HK-2 (cell line): Measurements from ENCODE around the gene UBE2E2.
A peak's percentile ranks its signal among the peaks of the same experiment; 100 is the strongest.

Experiments
- DNase-seq: peaks from one replicate; pipeline ENCODE4 v3.0.0-alpha.2; 2018; ENCODE audit not compliant: unreplicated experiment

The UBE2E2 gene

DNA sequence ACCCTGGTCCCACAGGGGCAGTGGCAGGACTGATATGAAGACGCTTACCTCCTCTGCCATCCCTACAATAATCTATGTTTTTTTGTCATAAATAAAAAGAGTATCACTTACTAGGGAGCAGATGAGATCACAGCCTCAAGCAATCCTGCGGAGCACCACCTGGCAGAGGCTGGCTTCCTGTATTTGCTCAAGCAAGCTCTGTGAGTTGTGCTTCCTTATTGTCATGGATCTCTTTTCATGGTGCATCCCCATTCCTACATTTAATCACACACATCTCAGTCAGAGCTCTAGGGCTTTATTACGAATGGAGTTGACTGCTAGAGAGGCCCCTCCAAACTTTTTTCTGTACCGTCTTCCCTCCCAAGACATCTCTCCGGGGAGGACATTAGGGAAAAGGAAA lies 186.0 kb downstream of the UBE2E2 start:
- DNase-seq = no peak

DNA sequence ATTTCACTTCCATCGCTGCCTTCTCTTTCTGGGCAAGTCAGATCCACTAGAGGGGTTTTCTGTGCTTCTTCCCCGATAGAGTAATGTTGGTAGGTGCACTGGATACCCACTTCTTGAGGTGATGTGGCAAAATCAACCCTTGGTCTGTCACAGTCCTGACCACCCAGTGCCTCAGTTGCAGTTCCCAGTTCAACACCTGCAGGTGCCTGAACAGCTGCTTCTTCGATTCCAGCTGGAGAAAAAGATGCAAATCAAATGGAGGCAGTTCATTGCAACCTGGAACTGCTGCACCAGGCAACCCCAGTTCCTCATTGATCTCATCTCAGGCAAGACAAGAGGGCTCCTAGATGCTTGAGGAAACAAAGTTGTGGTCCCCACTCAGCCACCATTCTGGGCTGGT lies 186.6 kb downstream of the UBE2E2 start:
- DNase-seq = no peak

DNA sequence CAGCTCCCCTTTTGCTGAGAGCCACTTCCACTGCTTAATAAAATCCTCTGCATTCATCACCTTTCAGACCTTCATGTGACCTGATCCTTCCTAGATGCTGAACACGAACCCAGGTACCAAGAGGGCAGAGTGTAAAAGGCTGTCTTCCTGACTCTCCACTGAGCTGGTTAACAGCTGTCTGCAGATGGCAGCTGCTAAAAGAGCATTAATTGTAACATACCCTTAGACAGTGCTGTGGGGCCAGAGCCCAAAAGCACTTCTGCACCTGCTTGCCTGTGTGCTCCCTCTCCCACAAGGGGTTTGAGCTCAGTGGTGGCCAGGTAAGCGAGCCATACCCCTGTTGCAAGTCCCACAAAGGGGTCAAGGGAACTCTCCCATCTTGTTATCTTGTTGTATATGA lies 187.3 kb downstream of the UBE2E2 start:
- DNase-seq = no peak

DNA sequence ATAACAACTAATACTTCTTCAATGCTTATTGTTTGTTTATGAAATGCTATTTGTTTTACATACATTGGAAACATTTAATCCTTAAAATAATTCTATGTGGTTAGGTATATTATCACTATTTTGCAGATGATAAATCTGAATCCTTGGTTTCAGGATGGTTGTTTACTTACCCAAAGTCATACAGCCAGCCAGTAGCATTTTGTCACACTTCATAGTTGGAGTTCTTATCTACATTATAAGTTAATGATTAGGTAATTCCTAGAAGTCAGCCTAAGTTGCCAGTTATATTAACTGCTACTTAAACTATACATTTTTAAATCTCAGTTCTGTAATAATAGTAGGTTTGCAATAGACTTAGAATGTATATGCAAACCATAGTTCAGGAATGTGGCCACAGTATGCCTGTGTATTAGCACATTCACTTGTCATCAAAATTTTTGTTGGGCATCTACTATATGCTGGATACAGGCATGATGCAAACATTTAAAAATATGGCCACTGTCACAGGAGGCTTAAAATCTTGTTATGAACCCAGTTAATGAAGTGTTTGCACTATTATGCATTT lies 187.9 kb downstream of the UBE2E2 start:
- DNase-seq = no peak

DNA sequence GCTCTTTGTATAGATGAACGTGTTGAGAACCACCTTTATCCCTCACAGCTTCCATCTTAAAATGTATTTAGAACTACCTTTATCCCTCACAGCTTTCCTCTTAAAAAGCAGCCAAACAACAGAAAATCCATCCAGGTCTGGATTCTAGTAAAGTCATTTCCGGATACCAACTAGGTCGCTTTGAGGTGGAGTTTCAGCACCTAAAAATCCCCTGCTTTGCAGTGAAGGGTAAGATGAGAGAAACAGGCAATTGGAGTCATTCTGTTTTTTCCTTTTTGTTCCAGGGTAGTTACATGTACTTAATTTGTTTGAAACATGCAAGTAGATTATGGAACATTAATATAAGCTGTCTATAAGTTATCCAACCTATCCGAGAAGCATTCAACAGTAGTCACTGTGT lies 192.0 kb downstream of the UBE2E2 start:
- no peak for DNase-seq

DNA sequence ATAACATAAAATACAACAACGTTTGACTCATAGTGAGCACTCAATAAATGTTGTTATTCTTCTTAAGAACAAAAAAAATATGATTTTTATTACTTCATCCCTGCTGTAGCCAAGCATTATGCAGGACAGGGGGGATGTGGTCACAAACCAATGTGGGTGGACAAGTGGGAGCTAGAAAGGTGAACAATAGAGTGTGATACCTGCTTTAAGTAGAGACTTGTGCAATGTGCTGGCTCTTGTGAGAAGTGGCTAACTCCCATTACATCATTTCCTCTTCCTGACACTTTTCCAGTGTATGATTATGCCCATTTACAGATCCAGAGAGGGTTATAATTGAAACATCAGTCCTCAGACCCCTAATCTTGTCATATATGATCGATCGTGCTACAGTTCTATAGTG lies 193.6 kb downstream of the UBE2E2 start:
- no peak for DNase-seq

DNA sequence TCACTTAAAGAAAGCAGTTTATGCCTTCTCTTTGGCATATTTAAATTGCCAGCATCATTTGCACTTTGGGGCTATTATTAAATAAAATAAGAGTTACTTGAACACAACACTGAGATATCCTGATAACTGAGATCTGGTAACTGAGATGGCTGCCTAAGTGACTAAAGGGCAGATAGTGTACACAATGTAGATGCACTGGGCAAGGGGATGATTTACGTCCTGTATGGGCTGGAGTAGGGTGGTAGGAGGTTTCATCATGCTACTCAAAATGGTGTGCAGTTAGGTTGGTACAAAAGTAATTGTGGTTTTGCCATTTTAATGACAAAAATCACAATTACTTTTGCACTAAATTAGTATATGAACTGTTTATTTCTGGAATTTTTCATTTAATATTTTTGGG lies 196.1 kb downstream of the UBE2E2 start:
- no peak for DNase-seq

DNA sequence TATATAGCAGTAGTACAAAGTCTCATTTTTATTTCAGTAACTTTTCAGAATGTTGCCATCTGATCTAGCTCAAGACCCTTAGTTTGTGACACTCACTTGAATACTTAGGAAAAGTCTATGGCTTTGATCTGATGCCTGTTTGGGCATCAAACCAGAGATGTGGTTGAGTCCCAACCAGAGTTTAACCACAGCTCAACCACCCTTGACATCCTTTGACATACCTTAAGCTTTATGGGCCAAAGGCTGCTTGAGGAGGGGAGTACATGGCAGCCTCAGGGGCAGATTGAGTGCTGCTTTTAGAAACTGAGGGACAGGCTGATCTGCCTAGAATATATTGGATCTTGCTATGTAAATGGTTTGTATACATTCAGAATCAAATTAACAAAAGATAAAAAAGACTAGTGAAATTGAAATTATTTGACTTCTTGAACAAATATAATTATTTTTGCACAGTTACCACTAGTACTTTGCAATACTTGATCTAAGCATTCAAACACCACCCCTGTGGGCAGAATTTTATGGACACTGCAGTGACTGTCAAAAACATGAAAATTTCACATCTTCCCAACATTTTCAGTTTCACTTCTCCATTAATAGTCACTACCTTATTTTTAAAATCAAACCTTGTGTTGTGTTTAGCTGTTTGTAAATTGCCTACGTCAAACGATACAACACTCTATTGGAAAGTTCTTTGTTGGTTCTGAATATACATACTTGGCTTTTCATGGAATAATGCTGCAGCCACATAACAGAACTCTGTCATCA lies 199.8 kb downstream of the UBE2E2 start:
- DNase-seq = peak; percentile 3

DNA sequence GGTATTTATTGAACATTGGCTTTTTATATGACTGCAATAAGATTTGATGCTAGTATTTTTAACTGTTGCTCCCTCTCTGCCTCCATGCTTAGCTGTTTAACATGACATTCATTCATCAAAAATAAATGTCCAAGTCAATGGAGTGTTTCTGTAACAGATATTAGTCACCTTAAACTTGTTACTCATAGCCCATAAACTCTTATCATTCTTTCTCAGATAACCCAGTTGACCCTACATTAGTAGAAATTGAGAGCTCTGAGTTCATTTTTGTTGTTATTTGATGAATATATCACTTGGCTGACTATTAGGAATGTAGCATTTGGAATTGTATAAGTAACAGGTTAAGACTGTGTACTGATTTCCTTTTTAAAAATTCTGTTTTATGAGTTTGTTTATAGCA lies 201.1 kb downstream of the UBE2E2 start:
- no peak for DNase-seq

DNA sequence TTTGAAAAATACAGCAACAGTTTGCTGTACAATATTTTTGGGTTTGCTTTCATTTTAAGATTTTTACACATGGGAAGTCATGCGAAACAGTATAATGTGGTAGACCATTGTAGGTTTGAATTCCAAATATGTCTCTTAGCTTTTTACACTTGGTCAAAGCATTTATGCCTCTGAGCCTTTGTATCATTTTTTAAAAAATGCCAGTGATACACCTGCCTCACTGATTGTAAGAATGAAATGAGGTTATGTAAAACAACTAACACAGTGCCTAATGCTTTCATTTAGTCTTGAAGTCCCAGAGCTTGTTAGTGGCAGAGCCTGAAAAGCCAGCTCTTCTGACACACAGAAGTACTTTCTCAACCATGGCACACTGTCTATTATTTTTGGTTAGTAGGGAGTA lies 202.0 kb downstream of the UBE2E2 start:
- no peak for DNase-seq

DNA sequence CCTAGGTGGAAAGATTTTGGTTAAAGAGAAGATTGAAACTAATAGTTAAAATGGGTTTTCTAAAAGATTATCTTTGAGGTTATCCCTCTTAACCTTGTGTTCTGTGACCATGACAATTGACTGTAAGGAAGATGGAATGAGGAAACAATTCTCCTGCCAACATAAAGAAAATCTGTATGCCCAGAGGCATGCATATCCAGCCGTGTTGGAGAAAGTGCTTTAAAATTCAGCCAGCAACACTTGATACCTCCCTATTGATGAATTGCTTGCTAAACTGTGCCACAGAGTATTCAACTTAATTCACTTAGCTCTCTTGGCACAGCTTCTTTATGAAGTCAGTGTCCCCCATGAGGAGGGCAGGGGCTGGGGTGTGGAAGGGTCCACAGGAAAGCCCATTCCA lies 203.5 kb downstream of the UBE2E2 start:
- no peak for DNase-seq

DNA sequence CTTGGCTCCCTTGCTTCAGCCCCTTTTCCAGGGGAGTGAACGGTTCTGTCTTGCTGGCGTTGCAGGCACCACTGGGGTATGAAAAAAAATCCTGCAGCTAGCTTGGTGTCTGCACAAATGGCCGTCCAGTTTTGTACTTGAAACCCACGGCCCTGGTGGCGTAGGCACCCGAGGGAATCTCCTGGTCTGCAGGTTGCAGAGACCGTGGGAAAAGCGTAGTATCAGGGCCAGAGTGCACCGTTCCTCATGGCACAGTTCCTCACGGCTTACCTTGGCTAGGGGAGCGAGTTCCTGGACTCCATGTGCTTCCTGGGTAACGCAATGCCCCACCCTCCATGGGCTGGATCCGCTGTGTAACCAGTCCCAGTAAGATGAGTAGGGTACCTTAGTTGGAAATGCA lies 214.9 kb downstream of the UBE2E2 start:
- DNase-seq = no peak

DNA sequence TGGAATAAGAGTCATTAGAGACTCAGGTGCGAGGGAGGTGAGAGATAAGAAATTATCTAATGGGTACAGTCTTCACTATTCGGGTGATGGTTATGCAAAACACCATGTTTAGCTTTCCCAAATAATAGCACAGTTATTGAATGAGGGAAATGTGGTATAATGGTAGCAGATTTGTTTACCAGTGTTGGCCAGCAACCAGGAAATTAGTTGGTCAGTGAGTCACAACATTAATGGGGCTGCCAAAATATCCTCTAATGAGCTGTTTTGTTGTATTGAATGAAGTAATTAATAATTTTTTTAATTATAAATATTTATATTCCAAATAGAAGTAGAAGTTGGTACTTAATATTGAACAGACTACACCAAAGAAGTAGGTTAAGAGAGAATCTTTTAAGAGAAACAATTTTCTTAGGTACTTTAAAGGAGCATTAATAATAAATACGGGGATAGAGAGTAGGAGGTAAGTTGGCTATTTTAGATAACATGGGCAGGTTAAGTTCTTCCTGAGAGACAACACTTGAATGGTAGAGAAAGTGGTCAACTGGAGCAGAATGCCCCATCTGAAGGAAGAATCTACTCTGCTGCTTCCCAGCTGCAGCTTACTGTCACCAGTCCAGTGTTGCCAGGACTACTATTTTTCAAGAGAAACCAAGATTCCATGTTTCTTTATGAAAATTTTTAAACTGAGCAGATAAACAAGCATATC lies 218.8 kb downstream of the UBE2E2 start:
- no peak for DNase-seq

DNA sequence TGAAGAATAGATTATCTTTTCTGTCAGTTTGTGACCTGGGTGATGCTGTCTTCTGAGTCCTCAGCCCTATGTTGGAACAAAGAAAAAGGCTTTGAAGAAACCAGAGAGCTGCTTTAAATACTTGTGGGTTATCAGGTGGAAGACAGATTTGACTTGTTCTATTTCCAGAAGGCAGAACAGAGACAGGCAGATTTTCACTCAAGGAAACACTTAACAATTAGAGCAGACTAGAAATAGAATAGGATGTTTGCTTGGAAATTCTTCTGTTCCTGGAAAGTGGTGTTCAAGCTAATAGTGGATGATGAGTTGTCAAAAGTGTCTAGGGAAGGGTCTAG lies 219.4 kb downstream of the UBE2E2 start:
- no peak for DNase-seq

DNA sequence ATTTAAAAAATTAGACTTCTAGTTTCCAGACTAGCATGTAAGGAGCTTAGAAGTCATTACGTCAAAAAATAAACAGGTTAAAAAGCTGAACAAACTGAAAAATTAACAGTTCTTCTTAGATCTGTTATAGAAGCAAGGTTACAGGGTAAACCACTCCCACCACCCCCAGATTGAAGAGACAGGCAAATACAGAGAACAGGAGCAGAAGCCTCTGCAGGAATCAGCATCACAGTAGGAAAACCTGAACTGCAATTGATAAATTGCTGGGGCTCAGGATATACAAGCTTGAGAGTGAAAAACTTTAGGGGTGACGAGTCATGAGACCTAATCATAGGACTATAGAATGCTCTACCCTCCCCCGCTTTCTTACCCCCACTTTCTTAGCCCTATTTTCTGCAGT lies 222.3 kb downstream of the UBE2E2 start:
- no peak for DNase-seq

DNA sequence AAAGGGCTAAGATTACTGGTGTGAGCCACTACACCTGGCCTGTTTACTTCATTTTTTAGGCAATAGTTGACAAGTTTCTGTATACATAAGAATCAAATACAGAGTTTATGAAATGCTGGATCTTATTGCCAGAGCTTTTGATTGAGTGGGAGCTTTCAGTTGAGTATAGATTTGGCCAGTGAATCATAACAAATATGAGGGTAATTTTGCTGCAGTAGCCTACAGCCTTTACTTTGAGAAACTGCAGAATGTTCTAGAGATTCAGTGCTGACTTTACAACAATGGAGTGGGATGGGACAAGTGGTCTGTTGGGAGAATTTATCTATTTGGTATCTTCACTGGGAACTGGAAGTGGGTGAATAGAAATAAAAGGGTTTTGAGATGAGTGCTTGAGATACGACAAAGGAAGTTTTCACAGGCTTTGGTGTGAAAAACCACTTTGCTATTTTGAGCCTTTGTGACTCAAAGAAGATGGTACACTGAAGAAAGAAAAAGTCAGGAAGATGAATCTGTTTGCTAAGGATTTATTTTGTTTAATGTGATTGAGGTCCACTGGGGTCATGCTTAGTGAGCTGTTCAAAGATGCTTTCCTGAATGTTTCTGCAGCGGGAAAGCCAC lies 227.8 kb downstream of the UBE2E2 start:
- no peak for DNase-seq

DNA sequence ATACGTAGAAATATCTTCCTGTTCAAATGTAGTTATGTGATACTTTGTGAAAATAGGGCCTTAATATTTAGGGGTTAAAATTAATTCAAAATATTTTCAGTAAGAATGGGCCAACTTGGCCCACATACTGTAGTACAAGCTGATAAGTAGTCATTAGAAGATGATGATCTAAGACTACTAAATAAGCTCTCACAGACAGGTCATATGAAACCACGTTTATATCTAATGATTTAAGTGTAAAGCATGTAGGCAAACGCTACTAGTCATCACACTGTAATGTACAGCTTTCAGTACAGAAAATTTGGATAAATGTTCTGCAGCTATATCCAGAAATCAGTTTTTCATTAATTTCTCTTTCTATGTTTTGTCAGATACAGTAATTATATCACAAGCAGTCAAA lies 228.6 kb downstream of the UBE2E2 start:
- DNase-seq = no peak

DNA sequence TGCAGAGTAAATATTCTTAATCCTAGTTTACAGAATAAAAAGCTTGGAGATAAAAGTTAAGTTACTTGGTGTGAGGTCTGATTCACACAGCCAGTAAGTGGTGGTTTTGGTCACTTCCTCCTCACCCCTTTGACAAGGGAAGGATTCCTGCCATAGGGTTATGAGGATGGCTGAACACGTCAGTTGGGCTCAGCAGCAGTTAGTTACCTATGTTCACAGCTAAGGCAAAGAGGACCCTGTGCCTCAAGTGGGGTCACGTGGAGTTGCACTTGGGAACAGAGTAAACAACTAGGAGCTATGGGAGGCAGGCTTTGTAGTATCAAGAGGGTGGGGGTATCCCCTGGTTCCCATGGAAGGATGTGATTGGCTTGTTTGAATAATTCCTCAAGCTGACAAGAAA lies 232.2 kb downstream of the UBE2E2 start:
- DNase-seq = no peak

DNA sequence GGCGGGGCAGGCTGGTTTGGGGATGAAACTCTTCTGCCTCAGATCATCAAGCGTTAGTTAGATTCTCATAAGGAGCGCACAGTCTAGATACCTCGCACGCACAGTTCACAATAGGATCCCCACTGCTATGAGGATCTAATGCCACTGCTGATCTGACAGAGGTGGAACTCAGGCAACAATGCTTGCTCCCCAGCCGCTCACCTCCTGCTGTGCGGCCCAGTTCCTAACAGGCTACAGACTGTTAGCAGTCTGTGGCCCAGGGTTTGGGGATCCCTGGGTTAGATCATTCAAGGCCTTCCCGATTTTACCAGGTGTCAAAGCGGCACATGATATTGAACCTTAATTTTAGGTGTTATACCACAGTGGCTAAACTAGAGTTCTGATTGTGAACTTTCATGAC lies 232.8 kb downstream of the UBE2E2 start:
- DNase-seq = no peak

DNA sequence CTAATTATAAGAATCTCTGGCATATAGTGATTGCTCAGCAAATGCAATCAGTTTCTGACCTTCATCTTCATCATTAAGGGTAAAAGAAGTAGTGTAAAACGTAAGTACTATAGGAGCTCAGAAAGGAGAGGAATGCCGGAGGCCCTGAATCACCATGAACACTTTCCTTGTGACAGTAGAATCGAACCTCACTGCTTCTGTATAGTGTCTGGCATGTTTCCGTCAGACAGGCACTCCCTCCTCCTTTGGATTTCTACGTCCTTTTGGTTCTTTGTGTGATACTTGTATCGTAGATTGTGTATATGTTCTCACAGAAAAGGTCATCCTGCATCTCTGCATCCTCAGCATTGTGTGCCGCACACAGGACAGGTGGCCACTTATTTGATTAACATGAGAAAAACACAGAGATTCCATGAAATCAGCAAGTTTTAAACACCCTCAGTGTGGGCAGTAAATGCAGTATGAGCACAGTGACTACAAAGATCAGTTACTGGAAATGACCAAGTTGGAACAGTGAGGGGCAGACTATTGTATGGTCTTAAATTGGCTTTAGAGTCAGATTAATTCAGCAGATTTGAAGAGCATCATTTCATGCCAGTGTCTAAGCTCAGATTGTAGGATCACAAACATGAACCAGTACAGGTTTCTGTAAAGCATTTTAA lies 234.5 kb downstream of the UBE2E2 start:
- no peak for DNase-seq

DNA sequence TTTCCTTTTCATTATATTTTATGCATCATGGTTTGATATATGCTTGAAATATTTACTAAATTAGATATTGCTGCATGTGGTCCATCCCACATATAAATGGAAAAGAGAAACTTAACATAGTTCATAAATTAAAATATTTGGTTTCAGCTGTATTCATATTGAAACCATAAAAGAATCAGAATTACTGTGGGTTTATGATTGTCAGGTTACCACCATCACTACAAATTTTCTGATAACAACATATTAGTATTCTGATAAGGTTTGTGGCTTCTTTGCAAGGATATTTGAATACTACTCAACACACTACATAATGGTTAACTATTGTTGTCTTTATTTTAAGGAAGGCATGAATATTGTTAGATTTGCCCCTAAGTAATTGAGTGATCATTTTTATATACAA lies 235.5 kb downstream of the UBE2E2 start:
- no peak for DNase-seq

DNA sequence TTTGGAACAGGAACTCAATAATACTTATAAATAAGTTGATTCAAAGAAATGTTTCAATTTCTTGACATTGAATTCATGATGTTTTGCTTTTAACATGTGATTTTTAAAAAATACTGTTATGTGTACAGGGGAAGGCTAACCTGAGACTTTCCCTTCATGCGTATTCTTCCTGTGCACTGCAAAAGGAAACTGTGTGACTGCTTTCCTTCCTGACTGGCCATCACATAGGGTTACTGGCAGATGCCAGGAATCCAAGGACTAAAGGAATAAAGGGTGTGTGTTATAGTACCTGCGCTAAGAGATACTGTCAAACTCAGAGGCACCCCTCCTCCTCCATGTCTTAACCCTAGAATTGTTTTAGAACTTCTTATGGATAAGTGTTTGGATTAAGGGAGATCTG lies 236.0 kb downstream of the UBE2E2 start:
- no peak for DNase-seq
